Measurements from ENCODE around the gene CDKL5.

DNA sequence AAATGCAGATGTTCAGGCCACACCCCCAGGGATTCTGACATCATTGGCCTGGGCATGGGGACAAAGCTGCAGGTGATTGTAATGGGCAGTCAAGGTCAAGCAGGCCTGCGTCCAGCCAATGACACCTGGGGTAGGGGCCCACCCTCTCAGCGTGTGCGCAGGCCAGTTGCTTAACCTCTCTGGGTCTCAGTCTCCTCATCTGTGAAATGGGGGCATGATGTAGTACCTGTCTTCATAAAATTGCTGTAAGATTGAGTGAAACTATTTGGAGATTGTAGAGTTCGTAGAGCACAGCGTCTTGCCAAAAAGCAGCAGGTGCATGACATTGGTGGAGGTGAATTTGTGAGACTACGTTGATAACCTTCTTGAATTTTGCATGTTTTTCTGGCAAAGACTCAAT lies 225.3 kb downstream of the CDKL5 start:
- TF ChIP-seq, protein P1, sequence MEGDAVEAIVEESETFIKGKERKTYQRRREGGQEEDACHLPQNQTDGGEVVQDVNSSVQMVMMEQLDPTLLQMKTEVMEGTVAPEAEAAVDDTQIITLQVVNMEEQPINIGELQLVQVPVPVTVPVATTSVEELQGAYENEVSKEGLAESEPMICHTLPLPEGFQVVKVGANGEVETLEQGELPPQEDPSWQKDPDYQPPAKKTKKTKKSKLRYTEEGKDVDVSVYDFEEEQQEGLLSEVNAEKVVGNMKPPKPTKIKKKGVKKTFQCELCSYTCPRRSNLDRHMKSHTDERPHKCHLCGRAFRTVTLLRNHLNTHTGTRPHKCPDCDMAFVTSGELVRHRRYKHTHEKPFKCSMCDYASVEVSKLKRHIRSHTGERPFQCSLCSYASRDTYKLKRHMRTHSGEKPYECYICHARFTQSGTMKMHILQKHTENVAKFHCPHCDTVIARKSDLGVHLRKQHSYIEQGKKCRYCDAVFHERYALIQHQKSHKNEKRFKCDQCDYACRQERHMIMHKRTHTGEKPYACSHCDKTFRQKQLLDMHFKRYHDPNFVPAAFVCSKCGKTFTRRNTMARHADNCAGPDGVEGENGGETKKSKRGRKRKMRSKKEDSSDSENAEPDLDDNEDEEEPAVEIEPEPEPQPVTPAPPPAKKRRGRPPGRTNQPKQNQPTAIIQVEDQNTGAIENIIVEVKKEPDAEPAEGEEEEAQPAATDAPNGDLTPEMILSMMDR (IDR thresholded peaks at IDR 0.05; ENCODE audit: borderline replicate concordance, extremely low read depth, low read length, poor library complexity, severe bottlenecking) = no peak
- TF ChIP-seq EZH2 (IDR thresholded peaks at IDR 0.05; ENCODE audit: borderline replicate concordance, low read depth, low read length, severe bottlenecking) = no peak
